OCI-LY7 (cell line): ENCODE data around the gene PITPNM1. TPM values are rescaled to one million over a fixed set of nuclear protein-coding genes. Genes with fewer than 3 reads are reported as not detected.

ENCODE experiments used
- BruUV-seq: library from RNA; stranded (reverse); fragments of 400-500 nt; replicated peaks from 2 replicates; lab custom pipeline; 2021; lab: Mats Ljungman, UMichigan
- CTCF ChIA-PET: fragments of 300-600 bp; sonication (Branson Sonifier 250); formaldehyde crosslinking; loops from one replicate; lab custom pipeline; 2022; ENCODE audit warnings: antibody characterized with exemption; ENCODE audit not compliant: unreplicated experiment; lab: Charles Lee
- POLR2A ChIA-PET: fragments of 300-600 bp; sonication (Branson Sonifier 250); formaldehyde crosslinking; loops from one replicate; lab custom pipeline; 2022; ENCODE audit warnings: antibody characterized with exemption; lab: Charles Lee
- DNase-seq: peaks from one replicate; pipeline ENCODE4 v3.0.0-alpha.2; 2015; ENCODE audit warnings: low spot score
- H2AFZ ChIP-seq: fragments of 200-600 bp; sonication (generic), shearing (Covaris generic); 2 replicates; pipeline ENCODE4 v1.6.1; 2014; ENCODE audit warnings: mild to moderate bottlenecking, antibody characterized with exemption, low read length, moderate library complexity
- H3K27ac ChIP-seq: fragments of 200-600 bp; sonication (generic); 2 replicates; pipeline ENCODE4 v1.5.1; 2014; ENCODE audit warnings: mixed run types, low read depth, mild to moderate bottlenecking, moderate library complexity, low read length, inconsistent platforms; ENCODE audit not compliant: poor library complexity, severe bottlenecking
- H3K36me3 ChIP-seq: fragments of 200-600 bp; sonication (generic); 2 replicates; pipeline ENCODE4 v1.6.1; 2014; ENCODE audit warnings: mild to moderate bottlenecking, antibody characterized with exemption, low read length, moderate library complexity, mixed read lengths; ENCODE audit not compliant: insufficient read depth
- H3K4me1 ChIP-seq: fragments of 200-600 bp; sonication (generic); 2 replicates; pipeline ENCODE4 v1.5.1; 2014; ENCODE audit warnings: mild to moderate bottlenecking, low read length; ENCODE audit not compliant: insufficient read depth, poor library complexity, severe bottlenecking
- H3K4me2 ChIP-seq: fragments of 200-600 bp; sonication (generic); 2 replicates; pipeline ENCODE4 v1.6.1; 2014; ENCODE audit warnings: mild to moderate bottlenecking, low read length
- H3K4me3 ChIP-seq: fragments of 200-600 bp; sonication (generic); 2 replicates; pipeline ENCODE4 v1.5.1; 2014; ENCODE audit warnings: mild to moderate bottlenecking, low read depth, low read length; ENCODE audit not compliant: poor library complexity, severe bottlenecking
- H3K79me2 ChIP-seq: fragments of 200-600 bp; sonication (generic); 2 replicates; pipeline ENCODE4 v1.6.1; 2016; ENCODE audit warnings: low read depth, mild to moderate bottlenecking, low read length, moderate library complexity, mixed read lengths; ENCODE audit not compliant: insufficient read depth
- H3K9me2 ChIP-seq: fragments of 200-600 bp; sonication (generic); 2 replicates; pipeline ENCODE4 v1.6.1; 2016; ENCODE audit warnings: mild to moderate bottlenecking, low read length, mixed read lengths; ENCODE audit not compliant: insufficient read depth
- H3K9me3 ChIP-seq: fragments of 200-600 bp; sonication (generic); 2 replicates; pipeline ENCODE4 v1.6.1; 2014; ENCODE audit warnings: mild to moderate bottlenecking, mixed run types, low read length, mixed read lengths
- H4K20me1 ChIP-seq: fragments of 200-600 bp; sonication (generic); 2 replicates; pipeline ENCODE4 v1.6.1; 2014; ENCODE audit warnings: mild to moderate bottlenecking, antibody characterized with exemption, low read length, moderate library complexity, mixed read lengths; ENCODE audit not compliant: insufficient read depth
- CTCF ChIP-seq: fragments of 200-600 bp; sonication (generic); conservative IDR thresholded peaks from 2 replicates; pipeline ENCODE4 v1.5.1; 2014; ENCODE audit warnings: mild to moderate bottlenecking, antibody characterized with exemption, low read length, moderate library complexity, mixed read lengths
- EZH2phosphoT487 ChIP-seq: fragments of 200-600 bp; sonication (generic); IDR thresholded peaks from 2 replicates; pipeline ENCODE4 v1.6.1; 2018; ENCODE audit warnings: low read depth, borderline replicate concordance, mild to moderate bottlenecking, mixed run types, antibody characterized with exemption, low read length, moderate library complexity, mixed read lengths
- intact Hi-C: fragments of 100-400 bp; cut with micrococcal nuclease; formaldehyde crosslinking; loops from one replicate; pipeline ENCODE4 v1.10.0; 2022; ENCODE audit not compliant: unreplicated experiment
- total RNA-seq, 2 experiments: library from RNA; depleted of rRNA in 1 of 2; stranded (reverse); fragments of >200 nt in 1 of 2; shearing (Covaris generic) in 1 of 2; gene quantifications; 2 replicates each; pipeline ENCODE4 v1.2.3, GENCODE V29; 2014 to 2022

PITPNM1 gene
- total RNA-seq, 2 experiments from 2014 or later = 37.2 to 51.3 TPM

DNA sequence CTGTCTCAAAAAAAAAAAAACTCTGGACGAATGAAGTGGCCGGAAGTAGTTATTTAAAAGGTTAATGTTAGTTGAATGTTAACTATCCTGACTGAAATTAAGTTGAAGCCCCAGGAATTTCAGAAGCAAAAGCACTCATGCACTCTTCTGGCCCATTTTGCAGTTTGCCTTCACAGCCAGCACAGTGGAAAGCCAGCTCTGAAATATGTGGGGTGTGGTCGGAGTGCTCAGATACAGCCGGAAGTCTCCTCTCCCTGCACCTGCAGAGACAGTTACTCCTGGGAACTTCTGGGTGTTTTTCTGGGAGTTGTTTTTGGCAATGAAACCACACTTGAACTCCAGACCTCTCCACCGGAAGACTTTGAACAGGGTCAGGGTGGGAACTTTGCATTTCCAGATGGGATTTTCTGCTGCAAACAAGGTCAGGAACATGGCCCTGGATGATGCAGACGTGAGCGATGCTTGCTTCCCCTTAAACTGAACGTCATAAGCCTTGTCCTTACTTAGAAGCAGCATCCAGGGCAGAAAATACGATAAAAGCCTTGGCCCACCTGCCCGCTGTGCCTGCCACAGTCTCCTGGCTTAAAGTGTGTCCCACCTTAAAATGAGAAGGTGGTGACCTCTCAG lies 39.6 kb upstream of the PITPNM1 start:
- H3K27ac ChIP-seq = no peak overlapping the region
- no TSS peak for BruUV-seq
- no peak overlapping the region for H2AFZ ChIP-seq
- no peaks in the 10 kb centered on the region for H3K79me2 ChIP-seq
- ChIA-PET POLR2A (no interaction called here), CTCF (no interaction called here)
- intact Hi-C loops = no loop called here
- no peak overlapping the region for H3K4me2 ChIP-seq
- H3K9me2 ChIP-seq = no peaks in the 10 kb centered on the region
- TF ChIP-seq EZH2phosphoT487 = no peak
- TF ChIP-seq CTCF = no peak
- no peaks in the 10 kb centered on the region for H3K9me3 ChIP-seq
- H3K4me3 ChIP-seq = no peak overlapping the region
- no peaks in the 10 kb centered on the region for H4K20me1 ChIP-seq
- no peak for DNase-seq
- no peaks in the 10 kb centered on the region for H3K36me3 ChIP-seq
- H3K4me1 ChIP-seq = no peaks in the 10 kb centered on the region

GRCh38 chr11:67543585-67543984 lies 38.4 kb upstream of the PITPNM1 start:
- CTCF ChIA-PET = no interaction called here
- H3K9me2 ChIP-seq = no peaks in the 10 kb centered on the region
- H3K27ac ChIP-seq = no peak overlapping the region
- no peaks in the 10 kb centered on the region for H3K9me3 ChIP-seq
- no peak overlapping the region for H3K4me2 ChIP-seq
- no peaks in the 10 kb centered on the region for H3K36me3 ChIP-seq
- BruUV-seq = no TSS peak
- no peaks in the 10 kb centered on the region for H3K4me1 ChIP-seq
- no peaks in the 10 kb centered on the region for H4K20me1 ChIP-seq
- H3K4me3 ChIP-seq = no peak overlapping the region
- POLR2A ChIA-PET = no interaction called here
- H2AFZ ChIP-seq = no peak overlapping the region
- no peaks in the 10 kb centered on the region for H3K79me2 ChIP-seq
- no peak for DNase-seq
- intact Hi-C loops = no loop called here
- TF ChIP-seq EZH2phosphoT487 (no peak), CTCF (no peak)

- CTCF ChIA-PET = no interaction called here
- TF ChIP-seq EZH2phosphoT487 (no peak), CTCF (no peak)
- Histone ChIP-seq H3K4me3 (no peak overlapping the region), H4K20me1 (no peaks in the 10 kb centered on the region), H3K4me1 (no peaks in the 10 kb centered on the region), H3K4me2 (no peak overlapping the region), H3K79me2 (no peaks in the 10 kb centered on the region), H3K36me3 (no peaks in the 10 kb centered on the region), H2AFZ (no peak overlapping the region), H3K9me3 (no peaks in the 10 kb centered on the region), H3K27ac (no peak overlapping the region), H3K9me2 (no peaks in the 10 kb centered on the region)
- DNase-seq = no peak
- intact Hi-C loops = no loop called here
- BruUV-seq = no TSS peak
- POLR2A ChIA-PET = no interaction called here
Measured at GRCh38 chr11:67542971-67543370, 37.8 kb upstream of the PITPNM1 start.
